GM18526 (cell line): Measurements from ENCODE around the gene FBLN2.

Experiments
- POLR2A ChIP-seq: IDR thresholded peaks from 3 replicates; pipeline ENCODE4 v1.6.1; 2011; ENCODE audit not compliant: insufficient read length; ENCODE audit errors: extremely low read depth

The FBLN2 gene

GRCh38 chr3:13537909-13538296 is 11.0 kb upstream of the FBLN2 start:
- TF ChIP-seq POLR2A, result no peak

- no peak for TF ChIP-seq POLR2A
Observed at GRCh38 chr3:13538520-13539291, 10.2 kb upstream of the FBLN2 start.

- TF ChIP-seq POLR2A, result no peak
Observed at GRCh38 chr3:13539292-13539638, 9.7 kb upstream of the FBLN2 start.

GRCh38 chr3:13539671-13540070 is 9.3 kb upstream of the FBLN2 start:
- TF ChIP-seq POLR2A, result no peak

GRCh38 chr3:13540297-13540995 is 8.5 kb upstream of the FBLN2 start:
- TF ChIP-seq POLR2A, result no peak

GRCh38 chr3:13541691-13542090 is 7.2 kb upstream of the FBLN2 start:
- TF ChIP-seq POLR2A, result no peak

- TF ChIP-seq POLR2A, result no peak
Observed at GRCh38 chr3:13542142-13542541, 6.8 kb upstream of the FBLN2 start.

GRCh38 chr3:13543253-13543652 is 5.7 kb upstream of the FBLN2 start:
- no peak for TF ChIP-seq POLR2A

- no peak for TF ChIP-seq POLR2A
Observed at GRCh38 chr3:13544293-13544831, 4.6 kb upstream of the FBLN2 start.

GRCh38 chr3:13544951-13545651 is 3.8 kb upstream of the FBLN2 start:
- TF ChIP-seq POLR2A, result no peak

GRCh38 chr3:13545952-13546454 is 2.9 kb upstream of the FBLN2 start:
- no peak for TF ChIP-seq POLR2A

GRCh38 chr3:13546667-13547171 is 2.2 kb upstream of the FBLN2 start:
- TF ChIP-seq POLR2A, result no peak

- TF ChIP-seq POLR2A, result no peak
Observed at GRCh38 chr3:13547591-13548371, 1.1 kb upstream of the FBLN2 start.

- TF ChIP-seq POLR2A, result no peak
Observed at GRCh38 chr3:13549623-13550422, 898 bp downstream of the FBLN2 start.
